Measurements from ENCODE around the gene ASNS.

ASNS gene

GRCh38 chr7:97842772-97843345 lies 29.3 kb downstream of the ASNS start:
- DNase-seq (ENCODE audit: low spot score): no peak

- no peak for DNase-seq (ENCODE audit: low spot score)
These were observed 30.2 kb downstream of the ASNS start for GRCh38 chr7:97842006-97842405.

- peak; percentile 35 for DNase-seq (ENCODE audit: low spot score)
These were observed 36.7 kb downstream of the ASNS start for GRCh38 chr7:97835296-97836138.

- DNase-seq (ENCODE audit: low spot score): no peak
These were observed 53.0 kb downstream of the ASNS start for GRCh38 chr7:97819161-97819560.

GRCh38 chr7:97818066-97818663 lies 54.0 kb downstream of the ASNS start:
- DNase-seq (ENCODE audit: low spot score): no peak

All from CD4-positive, alpha-beta T cell treated with Interleukin-6 at 100 ng/mL for 8 hours (primary cell).